ENCODE measurements around the gene AJAP1. TPM values are rescaled to one million over a fixed set of nuclear protein-coding genes. Genes with fewer than 3 reads are reported as not detected.

The AJAP1 gene
- total RNA-seq, 1 donor from 2014 or later: 0.11 TPM

- intact Hi-C loops (cut with DNase I): no loop called here
- DNase-seq (ENCODE audit: low spot score): no peak
These were observed 27.1 kb upstream of the AJAP1 start for GRCh38 chr1:4627353-4627752.

DNA sequence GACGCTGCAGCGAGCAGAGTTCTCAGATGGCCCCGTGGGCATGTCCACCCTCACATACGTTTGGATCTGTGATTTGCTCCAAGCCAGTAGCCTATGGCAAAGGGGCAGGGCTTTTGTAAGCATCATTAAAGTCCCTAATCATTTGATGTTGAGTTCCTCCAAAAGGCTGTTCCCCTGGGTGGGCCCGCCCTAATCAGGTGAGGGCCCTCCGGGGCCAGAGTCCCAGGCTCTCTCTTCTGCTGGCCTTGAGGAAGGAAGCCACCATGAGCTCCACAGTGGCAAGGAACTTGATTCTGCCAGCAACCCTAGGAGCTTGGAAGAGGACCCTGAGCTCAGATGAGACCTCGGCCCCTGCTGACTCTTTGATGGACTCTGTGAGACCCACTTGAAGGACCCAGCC is 25.4 kb upstream of the AJAP1 start:
- intact Hi-C loops (cut with DNase I): no loop called here
- DNase-seq (ENCODE audit: low spot score): no peak

- DNase-seq (ENCODE audit: low spot score): no peak
- intact Hi-C loops (cut with DNase I): no loop called here
These were observed 23.8 kb upstream of the AJAP1 start for GRCh38 chr1:4630561-4630960.

DNA sequence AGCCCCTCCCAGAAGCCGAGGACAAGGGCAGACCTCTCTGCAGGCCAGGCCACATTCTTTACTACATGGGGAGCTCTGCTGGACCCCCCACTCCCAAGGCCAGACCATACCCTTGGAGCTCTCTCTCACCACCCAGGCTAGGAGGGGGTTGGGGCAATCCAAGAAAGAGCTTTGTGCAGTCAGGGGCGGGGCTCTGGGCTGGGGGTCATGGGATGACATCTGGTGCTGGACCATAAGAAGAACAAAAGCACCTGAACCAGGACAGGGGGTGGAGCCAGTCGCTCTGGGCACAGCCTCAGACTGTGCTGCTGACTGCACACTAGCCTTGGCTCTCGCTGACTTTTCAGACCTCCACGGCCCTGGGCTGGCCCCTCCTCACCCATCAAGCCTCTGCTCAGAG is 23.1 kb upstream of the AJAP1 start:
- intact Hi-C loops (cut with DNase I): no loop called here

DNA sequence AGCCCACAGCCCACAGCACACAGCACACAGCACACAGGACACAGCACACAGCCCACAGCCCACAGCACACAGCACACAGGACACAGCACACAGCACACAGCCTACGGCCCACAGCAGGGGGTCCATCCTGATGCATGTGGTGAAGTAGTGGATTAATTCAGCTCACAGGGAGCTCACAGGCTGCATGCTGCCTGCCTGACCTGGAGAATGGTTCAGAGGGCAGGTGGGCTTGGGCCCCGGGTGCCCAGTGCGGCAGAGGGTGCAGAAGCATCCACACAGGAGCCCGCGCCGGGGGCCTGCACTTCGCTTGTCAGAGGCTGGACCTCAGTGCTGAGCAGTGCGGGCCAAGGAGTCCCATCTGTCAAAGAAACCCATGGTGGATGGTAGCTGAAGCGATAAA is 21.1 kb upstream of the AJAP1 start:
- DNase-seq (ENCODE audit: low spot score): no peak
- intact Hi-C loops (cut with DNase I): no loop called here

More for the DNA sequence above, 23.1 kb upstream of the AJAP1 start:
- no peak for DNase-seq (ENCODE audit: low spot score)

DNA sequence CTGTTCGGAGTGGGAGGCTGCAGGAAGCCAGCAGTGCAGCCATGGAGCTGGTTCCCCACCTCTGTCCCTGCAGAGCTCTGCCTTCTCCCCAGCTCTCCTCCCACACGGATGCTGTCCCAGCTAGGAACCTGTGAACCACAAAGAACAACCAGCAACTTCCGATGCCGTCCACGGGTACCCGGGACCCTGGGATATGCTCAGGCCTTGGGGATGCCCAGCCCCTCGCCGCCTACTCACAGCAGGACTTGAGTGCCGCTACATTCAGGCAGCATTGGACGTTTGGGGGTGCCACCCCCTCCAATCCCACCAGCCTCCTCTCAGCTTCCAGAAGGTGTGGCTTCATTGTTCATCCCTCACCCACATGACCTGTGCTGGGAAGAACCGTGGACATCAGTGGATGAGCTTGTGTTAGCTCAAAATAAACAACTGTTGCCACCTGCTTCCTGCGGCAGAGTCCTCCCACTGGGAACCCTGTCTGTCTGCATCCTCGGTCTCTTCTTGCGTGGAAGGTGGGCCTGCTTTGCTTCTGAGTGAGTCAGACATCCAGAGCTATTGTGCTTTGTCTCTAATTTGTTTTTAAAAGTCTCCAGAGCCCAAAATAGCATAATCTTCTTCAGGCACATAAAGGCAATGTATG is 20.1 kb upstream of the AJAP1 start:
- DNase-seq (ENCODE audit: low spot score): no peak
- intact Hi-C loops (cut with DNase I): no loop called here

GRCh38 chr1:4634793-4635406 is 19.5 kb upstream of the AJAP1 start:
- DNase-seq (ENCODE audit: low spot score): no peak
- intact Hi-C loops (cut with DNase I): no loop called here

DNA sequence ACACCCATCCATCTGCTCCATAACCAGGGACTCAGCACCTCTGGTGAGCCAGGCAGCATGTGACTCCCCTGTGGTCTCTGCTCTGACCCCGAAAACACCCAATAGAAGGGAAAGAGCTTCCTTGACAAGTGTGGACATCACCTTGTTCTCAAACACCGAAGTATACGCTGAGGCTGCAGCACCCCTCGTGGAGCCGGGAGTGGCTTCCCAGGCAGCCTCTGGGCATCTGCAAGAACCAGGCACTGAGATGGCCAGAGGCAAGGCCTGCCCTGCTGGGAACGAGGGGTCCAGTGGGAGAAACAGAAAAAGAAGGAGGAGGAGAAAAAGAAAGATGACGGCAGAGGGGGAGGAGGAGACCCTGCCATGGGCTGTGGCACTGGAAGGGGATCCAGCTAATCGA is 18.2 kb upstream of the AJAP1 start:
- DNase-seq (ENCODE audit: low spot score): no peak
- intact Hi-C loops (cut with DNase I): no loop called here

DNA sequence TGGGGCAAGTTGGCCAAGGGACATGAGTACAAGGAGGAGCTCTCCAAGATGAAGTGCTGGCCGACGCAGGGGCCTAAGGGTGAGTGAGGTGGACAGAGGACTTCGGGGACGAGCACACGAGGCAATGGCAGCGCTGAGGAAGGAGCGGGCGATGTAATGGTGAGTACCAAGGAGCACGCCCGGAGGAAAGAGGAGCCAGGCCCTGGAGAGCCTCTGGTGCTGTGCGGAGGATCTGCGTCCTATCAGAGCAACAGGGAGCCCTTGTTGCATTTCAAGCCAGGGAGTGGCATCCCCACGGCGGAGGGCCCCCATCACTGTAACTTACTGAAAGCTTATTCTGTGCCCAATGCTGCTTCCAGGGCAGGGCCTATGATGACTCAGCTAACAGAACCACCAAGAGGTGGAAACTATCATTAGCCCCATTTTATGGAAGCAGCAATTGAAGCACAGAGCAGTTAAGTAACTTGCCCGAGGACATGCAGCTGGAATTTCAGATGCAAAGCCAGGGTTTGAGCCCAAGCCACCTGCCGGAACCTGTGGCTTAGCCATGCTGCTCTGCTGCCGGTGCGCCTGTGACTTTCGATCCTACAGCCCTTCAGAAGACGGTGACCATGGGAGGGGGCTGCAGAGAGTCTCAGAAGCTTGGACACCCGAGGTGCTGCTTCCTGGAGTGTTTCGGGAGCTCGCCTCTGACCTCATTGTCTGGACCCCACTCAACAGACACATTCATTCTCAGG is 17.6 kb upstream of the AJAP1 start:
- intact Hi-C loops (cut with DNase I): no loop called here

GRCh38 chr1:4637616-4638344 is 16.6 kb upstream of the AJAP1 start:
- DNase-seq (ENCODE audit: low spot score): no peak
- intact Hi-C loops (cut with DNase I): no loop called here

More for the DNA sequence above, 17.6 kb upstream of the AJAP1 start:
- no peak for DNase-seq (ENCODE audit: low spot score)

DNA sequence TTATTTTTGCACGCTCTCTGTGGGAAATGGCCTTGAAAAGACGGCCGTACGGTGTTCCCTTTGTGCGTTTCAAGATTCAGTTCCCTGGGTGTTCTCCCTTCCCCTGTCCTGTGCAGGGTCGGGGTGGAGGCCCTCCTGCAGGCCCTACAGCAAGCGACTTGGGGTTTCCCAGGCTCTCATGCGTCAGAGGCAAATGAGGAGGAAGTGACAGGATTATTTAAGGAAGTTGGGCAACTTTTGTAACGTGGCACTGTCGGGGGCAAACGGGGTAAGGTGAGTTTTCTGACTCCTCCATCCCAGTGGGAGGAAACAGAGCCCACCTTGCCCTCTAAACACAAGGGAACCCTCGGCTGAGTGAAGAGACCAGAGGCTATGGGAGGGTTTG is 16.1 kb upstream of the AJAP1 start:
- intact Hi-C loops (cut with DNase I): no loop called here
- DNase-seq (ENCODE audit: low spot score): no peak

- intact Hi-C loops (cut with DNase I): no loop called here
- DNase-seq (ENCODE audit: low spot score): no peak
These were observed 13.5 kb upstream of the AJAP1 start for GRCh38 chr1:4640931-4641330.

GRCh38 chr1:4647391-4647790 is 7.0 kb upstream of the AJAP1 start:
- DNase-seq (ENCODE audit: low spot score): no peak
- intact Hi-C loops (cut with DNase I): no loop called here

- intact Hi-C loops (cut with DNase I): no loop called here
- no peak for DNase-seq (ENCODE audit: low spot score)
These were observed 5.8 kb upstream of the AJAP1 start for GRCh38 chr1:4648657-4649056.

- intact Hi-C loops (cut with DNase I): loop anchor here (10.0 kb wide), 2 partner anchors 1094 to 1324 kb away; no protein-coding TSS in a partner anchor
- DNase-seq (ENCODE audit: low spot score): no peak
These were observed 3.9 kb upstream of the AJAP1 start for GRCh38 chr1:4650481-4650880.

DNA sequence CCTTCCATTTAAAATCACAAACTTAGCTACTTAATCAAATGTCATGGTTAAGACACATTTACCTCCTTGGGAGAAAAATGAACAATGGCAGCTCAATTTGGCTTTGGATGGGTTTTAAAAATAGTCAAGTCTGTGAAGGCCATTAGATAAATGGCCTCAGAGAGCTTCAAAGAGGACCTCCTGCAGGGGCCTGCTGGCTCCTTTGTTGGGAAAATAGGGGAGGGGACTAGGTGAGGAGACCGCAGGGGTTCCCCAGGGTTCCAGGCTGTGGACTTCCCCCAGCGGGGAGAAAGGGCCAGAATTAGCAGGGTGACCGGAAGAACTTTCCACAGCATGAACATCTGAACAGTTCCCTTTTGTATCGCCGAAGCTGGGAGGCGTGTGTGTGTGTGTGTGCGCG is 3.4 kb upstream of the AJAP1 start:
- no peak for DNase-seq (ENCODE audit: low spot score)
- intact Hi-C loops (cut with DNase I): loop anchor here (10.0 kb wide), 2 partner anchors 1094 to 1324 kb away; no protein-coding TSS in a partner anchor

DNA sequence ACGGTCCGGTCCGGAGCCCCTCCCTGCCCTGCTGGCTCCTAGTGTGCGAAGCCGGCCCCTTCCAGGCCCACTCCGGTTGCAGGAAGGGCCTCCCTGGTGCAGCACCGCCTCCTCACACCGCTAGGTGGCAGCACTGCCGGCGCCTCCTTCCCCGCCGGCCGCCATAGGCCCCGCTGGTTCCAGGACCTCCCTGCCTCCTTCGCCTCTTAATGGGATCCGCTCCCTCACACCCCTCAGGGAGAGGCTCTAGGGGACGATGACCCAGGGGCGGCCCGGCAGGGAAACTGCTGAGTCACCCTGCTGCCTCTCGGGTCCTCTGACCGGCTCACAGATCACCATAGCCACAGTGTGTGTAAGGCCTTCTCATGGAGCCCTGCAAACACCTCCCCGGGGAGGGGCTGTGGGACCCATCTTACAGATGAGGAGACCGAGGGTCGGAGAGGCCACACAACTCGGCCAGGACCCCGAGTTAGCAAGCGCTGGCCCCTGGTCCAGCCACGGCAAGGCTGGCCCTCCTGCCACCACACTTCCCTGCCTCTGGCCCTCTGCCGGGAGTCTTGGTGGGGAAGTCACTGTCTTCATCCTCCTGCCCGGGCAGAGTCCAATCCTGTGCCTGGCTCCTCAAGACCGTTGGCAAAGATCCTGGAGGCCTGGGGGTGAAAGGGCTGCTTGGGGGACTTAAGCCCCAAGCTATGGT is 1.6 kb upstream of the AJAP1 start:
- no peak for DNase-seq (ENCODE audit: low spot score)

GRCh38 chr1:4653328-4653660 is 1.1 kb upstream of the AJAP1 start:
- intact Hi-C loops (cut with DNase I): loop anchor here (10.0 kb wide), 2 partner anchors 1092 to 1322 kb away; no protein-coding TSS in a partner anchor
- DNase-seq (ENCODE audit: low spot score): no peak

More for the DNA sequence above, 1.6 kb upstream of the AJAP1 start:
- intact Hi-C loops (cut with DNase I): loop anchor here (10.0 kb wide), 2 partner anchors 1092 to 1322 kb away; no protein-coding TSS in a partner anchor

Data from cardiac septum (tissue), 1 donor.